ENCODE measurements around the gene UBE2D2.
"Not testable (repeated sequence)": the region's sequence is repeated elsewhere in the genome, so short reads cannot be mapped to it uniquely, and the experiment has no call there.

The UBE2D2 gene

DNA sequence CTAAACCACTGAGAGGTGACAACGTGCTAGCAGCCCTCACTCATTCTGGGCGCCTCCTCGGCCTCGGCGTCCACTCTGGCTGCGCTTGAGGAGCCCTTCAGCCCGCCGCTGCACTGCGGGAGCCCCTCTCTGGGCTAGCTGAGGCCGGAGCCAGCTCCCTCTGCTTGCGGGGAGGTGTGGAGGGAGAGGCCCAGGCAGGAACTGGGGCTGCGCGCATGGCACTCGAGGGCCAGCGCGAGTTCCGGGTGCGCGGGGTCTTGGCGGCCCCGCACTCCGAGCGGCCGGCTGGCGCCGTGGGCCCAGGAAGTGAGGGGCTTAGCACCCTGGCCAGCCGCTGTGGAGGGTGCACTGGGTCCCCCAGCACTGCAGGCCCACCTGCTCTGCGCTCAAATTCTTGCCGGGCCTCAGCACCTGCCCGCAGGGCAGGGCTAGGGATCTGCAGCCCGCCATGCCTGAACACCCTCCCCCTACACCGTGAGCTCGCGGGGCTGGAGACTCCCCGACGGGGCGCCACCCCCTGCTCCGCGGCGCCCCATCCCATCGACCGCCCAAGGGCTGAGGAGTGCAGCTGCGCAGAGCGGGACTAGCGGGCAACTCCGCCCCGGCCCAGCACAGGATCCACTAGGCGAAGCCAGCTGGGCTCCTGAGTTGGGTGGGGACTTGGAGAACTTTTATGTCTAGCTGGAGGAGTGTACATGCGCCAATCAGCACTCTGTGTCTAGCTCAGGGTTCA, 11.8 kb upstream of the UBE2D2 start:
- no peak overlapping the region for H3K4me3 ChIP-seq (ENCODE audit: low read depth, low read length)

DNA sequence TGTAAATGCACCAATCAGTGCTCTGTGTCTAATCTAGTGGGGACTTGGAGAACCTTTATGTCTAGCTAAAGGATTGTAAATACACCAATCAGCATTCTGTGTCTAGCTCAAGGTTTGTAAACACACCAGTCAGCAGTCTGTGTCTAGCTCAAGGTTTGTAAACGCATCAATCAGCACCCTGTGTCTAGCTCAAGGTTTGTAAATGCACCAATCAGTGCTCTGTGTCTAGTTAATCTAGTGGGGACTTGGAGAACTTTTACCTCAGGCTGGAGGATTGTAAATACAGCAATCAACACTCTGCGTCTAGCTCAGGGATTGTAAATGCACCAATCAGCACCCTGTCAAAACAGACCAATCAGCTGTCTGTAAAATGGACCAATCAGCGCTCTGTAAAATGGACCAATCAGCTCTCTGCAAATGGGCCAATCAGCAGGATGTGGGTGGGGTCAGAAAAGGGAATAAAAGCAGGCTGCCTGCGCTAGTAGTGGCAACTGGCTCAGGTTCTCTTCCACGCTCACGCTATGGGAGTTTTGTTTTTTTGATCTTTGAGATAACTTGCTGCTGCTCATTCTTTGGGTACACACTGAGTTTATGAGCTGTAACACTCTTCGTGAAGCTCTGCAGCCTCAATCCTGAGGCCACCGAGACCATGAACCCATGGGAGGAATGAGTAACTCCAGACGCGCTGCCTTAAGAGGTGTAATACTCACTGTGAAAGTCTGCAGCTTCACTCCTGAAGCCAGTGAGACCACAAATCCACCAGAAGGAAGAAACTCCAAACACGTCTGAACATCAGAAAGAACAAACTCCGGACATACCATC, 10.9 kb upstream of the UBE2D2 start:
- H3K4me3 ChIP-seq (ENCODE audit: low read depth, low read length), result not testable (repeated sequence)

DNA sequence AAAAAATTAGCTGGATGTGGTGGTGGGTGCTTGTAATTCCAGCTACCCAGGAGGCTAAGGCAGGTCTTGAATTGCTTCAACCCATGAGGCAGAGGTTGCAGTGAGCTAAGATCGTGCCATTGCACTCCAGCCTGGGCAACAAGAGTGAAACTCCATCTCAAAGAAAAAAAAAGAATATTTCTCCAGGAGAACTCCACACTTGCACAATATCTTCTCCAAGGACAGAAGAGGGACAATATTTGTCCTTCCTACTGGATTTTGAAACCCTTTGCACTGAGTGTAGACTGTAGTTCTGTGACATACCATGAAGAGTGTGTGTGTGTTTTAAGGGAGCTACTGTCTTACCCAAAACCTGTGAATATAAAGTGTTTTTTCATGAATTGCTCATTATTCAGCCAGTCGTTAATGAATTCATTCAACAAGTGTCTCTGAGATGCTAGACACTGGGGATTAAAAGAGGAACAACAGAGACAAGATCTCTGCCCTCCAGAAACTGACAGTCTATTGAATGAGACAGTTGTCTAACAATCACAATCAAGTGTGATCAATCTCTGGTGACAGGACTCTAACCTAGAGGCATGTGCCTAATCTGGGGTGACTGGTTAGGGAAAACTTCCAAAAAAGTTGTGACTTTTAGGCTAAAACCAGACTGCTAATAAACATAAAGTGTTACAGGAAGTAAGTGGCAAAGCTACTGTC, 9.8 kb upstream of the UBE2D2 start:
- no peak overlapping the region for H3K4me3 ChIP-seq (ENCODE audit: low read depth, low read length)

DNA sequence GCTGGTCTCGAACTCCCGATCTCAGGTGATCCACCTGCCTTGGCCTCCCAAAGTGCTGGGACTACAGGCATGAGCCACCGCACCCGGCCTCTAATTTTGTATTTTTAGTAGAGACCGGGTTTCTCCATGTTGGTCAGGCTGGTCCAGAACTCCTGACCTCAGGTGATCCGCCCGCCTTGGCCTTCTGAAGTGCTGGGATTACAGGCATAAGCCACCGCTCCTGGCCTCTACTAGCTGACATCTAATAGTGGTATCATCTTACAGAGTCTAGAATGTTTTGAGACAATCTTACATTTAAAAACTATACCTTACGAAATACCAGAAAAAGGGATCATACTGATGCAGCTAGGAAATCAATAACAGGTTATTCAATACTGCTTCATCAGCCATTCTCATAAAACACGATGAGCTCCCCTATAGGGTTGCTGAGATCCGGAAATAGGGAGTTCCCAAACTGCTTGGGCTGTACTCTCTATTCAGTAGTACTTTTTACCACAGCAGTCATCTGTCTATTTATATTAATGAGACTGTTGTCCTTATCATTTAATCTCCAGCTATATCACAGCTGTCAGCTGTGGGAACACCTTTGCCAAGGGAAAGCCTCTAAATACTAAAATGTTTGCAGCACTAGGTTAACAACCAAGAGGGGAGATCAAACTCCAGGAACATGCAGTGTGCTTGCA, 8.1 kb upstream of the UBE2D2 start:
- no peak overlapping the region for H3K4me3 ChIP-seq (ENCODE audit: low read depth, low read length)

DNA sequence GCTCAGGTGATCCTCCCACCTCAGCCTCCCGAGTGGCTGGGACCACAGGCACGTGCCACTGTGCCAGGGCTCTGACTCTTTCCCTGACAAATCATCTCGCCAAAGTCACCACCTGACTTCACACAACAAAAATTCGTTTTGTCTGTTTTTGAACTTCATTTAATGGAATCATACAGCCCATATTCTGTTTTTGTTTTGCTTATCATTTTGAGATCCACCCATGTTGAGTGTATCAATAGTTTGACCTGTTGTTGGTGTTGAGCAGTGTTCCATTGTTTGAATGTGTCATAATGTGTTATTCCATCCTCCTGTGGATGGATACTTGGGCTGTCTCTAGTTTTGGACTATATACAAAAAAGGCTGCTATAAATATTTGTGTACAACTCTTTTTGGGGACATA, 6.9 kb upstream of the UBE2D2 start:
- H3K4me3 ChIP-seq (ENCODE audit: low read depth, low read length), result no peak overlapping the region

DNA sequence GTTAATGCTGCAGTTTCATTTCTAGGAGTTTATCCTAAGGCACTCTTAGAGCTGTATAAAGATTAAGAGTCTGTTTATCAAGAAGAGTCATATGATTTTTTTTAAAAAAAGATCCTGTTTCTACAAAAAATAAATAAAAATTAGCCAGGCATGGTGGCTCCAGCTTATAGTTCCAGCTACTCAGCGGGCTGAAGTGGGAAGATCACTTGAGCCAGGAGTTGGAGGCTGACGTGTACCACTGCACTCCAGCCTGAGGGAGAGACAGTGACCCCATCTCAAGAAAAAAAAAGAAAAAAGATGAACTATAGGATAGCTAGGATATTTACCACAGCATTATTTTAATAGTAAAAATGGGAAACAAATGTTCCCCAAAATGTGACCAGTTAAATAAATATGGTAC, 3.3 kb upstream of the UBE2D2 start:
- no peak overlapping the region for H3K4me3 ChIP-seq (ENCODE audit: low read depth, low read length)

DNA sequence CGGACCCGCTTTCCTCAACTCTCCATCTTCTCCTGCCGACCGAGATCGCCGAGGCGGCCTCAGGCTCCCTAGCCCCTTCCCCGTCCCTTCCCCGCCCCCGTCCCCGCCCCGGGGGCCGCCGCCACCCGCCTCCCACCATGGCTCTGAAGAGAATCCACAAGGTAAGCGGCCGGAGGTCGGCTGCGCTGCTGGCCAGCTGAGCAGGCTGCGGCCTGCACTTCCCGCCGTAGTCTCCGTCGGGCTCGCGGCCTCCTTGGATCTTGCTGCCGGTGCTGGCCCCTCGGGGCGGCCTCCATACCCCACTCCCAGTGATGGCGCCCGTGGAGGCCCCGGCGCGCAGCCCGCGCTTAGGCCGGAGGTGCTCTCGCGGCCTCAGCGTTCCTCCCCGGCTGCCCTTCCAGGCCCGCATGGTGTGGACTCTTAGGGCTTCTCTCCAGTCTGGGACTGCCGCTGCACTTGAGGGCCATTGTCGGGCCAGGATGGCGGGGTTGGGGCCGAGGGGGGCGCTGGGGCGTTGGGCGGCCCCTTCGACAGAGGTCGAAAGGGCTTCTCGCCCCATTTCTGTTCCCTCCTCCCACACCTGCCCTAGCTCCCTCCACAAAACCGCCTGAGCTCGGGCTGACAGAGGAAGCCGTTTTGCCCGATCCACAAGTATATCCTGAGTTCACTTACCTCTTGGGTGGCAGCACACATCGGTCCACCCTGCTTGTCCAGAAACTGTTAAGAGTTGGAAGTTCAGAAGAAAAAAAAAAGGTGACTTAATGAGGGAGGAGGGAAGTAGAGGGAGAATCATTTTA, 714 bp downstream of the UBE2D2 start:
- H3K4me3 ChIP-seq (ENCODE audit: low read depth, low read length), result peak overlapping the region; percentile 83

DNA sequence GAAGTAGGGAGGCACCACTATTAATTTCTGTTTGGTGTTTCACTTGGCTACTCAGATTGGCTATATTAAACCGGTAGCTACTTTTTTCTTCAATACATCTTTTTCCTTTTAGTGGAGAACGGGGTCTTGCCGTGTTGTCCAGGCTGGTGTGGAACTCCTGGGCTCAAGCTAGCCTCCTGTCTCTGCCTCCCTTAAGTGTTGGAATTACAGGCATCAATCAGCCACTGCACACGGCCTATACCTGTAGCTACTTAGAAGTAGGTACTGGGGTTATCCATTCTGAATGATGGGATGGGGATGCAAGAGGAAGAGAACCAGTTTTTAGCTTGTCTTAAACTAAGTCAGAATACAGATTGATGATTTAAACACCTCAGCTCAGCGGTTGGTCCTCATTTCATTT, 1.7 kb downstream of the UBE2D2 start:
- H3K4me3 ChIP-seq (ENCODE audit: low read depth, low read length), result peak overlapping the region; percentile 83

DNA sequence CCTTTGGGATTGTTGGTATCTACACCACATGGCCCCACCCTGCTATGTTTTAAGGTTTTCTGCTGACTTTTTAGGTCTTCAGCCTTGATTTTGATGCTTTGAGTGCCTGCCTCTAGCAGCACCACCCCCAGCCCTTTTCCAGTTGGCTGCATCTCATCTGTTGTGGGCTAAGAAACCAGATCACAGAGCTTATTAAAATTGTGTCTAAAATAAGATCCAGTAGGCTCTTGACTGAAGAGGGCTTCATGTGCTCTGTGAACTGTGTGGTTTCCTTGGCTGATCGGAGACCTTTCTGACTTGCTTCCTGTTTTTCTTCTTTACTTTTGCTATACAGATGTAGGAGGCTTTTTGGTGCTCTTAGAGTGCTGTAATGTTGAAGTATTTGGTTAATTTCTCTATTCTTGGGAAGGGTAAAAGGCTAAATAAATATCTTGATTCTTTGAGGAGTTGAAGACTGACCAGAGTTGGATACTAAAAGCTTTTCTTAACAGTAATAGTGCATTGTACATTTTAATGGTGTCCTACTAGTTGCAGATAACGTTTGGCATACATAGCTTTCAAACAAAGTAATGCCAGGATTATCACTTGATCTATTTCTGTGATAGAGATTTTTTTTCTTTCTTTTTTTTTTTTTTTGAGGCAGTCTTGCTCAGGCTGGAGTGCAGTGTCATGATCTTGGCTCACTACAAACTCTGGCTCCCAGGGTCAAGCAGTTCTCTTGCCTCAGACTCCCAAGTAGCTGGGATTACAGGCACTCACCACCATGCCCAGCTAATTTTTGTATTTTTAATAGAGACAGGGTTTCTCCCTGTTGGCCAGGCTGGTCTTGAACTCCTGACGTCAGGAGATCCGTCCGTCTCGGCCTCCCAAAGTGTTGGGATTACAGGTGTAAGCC, 4.5 kb downstream of the UBE2D2 start:
- H3K4me3 ChIP-seq (ENCODE audit: low read depth, low read length), result no peak overlapping the region

DNA sequence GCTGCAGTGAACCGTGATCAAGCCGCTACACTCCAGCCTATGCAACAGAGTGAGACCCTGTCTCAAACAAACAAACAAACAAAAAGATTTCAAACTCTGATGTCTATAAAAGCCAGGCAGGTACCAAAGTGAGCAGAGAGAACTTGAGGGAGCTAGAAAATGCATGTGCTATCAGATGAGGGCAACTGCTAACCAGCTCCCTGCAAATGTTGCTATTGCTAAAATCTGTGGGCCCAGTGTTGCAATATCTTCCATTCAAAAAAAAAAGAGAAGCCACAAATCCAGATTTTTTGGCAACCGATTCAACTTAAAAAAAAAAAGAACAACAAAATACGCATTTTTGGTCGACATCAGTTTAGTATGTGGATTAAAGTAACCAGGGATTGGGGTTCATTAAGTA, 5.5 kb downstream of the UBE2D2 start:
- H3K4me3 ChIP-seq (ENCODE audit: low read depth, low read length), result no peak overlapping the region

DNA sequence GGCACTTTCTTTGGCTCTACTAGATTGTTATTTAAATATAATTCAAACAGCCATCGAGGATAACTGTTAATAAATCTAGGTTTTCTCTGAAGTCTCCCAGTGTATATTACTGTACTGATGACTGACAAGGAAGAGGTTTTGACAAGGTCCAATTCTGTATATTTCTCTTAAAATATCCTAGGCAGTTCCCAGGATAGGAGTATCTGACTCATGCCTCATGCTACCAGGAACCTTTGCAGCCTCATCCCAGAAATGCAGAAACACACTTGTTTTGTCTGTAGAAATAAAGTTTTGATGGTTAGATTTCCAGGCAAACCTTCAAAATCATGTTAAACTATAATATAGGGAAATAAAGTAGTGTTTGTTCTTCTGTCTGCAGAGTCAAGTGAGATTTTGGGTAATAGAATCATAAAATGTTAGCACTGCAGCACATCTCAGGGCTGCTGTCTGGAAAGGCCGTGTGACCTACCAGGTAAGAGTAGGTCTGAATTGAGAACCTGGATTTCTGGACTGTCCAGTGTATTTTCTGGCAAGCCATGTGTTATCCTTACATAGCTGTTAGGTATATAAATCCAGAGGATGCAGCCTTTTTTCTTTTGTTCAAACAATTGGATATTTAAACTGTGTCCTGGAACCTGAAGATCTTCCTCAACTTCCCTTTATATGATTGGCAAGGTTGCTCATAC, 8.3 kb downstream of the UBE2D2 start:
- H3K4me3 ChIP-seq (ENCODE audit: low read depth, low read length), result no peak overlapping the region

DNA sequence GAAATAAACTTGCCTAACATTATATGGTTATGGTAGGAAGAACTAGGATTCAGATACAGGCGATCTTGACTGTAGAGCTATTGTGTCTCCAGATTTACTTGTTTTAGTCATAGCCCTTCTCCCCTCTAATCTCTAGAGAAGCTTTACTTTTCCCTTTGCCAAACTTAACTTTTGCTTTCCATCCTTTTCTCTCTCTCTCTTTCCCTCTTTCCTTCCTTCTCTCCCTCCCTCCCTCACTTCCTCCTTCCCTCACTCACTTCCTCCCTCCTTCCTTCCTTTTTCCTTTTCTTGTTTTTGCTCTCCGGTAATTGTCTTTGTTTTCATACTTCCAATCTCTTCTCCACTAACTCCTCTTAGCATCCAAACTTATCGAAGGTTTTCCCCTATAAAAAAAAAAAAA, 10.4 kb downstream of the UBE2D2 start:
- H3K4me3 ChIP-seq (ENCODE audit: low read depth, low read length), result no peak overlapping the region

DNA sequence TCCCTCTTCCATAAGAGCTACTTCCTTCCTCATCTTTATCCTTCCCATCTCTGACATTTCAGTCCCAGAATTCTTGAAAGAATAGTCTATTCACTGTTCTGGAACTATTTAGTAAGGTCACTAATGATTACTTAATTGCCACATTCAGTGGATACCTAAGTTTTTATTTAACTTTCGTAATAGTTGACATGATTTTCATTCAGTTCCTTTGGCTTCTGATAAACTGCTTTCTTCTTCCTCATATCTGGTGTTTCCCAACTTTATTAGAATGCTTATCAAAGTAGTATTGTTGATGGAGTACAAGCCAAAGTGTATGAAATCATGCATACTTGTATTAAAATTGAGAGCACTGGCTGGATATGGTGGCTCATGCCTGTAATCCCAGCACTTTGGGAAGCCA, 10.8 kb downstream of the UBE2D2 start:
- no peak overlapping the region for H3K4me3 ChIP-seq (ENCODE audit: low read depth, low read length)

DNA sequence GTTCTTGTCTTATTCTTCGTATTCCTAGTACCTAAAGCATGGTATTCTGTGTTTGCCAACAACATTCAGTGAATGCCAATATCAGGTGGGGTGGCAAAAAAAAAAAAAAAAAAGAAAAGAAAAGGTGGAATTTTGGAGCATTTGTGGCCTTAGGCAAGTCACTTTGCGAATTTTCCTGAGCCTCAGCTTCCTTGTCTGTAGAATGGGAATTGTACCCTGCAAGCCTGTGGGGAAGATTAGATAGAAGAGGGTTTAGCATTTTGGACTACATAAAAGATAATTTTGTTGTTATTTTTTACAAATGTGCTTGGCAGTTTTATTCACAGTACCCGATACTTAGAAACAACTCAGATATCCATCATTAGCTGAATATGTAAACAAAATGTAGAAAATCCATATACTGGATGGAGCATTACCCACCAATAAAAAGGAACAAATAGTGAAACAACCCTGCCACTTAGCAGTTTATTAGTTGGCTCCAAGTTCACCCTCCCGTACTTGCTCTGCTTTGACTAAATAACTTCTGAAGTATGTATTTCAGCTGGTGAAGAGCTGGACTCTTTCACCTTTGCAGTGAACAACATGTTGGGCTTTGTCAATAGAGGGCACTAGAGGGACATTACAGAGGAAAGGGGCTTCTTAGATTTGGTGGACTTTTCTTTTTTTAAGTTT, 13.6 kb downstream of the UBE2D2 start:
- H3K4me3 ChIP-seq (ENCODE audit: low read depth, low read length), result no peak overlapping the region

DNA sequence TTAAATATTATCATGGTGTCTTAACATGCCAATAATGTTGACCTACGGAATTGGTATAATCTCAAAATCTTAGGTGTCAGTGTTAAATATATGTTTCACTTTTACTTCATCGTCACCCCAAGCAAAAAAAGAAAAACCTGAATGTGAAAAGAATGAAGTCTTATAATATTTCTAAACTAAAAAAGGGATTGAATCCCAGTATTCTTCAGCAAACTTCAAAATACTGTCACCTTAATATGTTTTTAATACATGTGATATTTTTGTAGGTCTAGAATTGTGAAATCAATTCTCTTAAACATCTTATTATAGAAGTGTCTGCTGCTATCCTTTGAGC, 14.1 kb downstream of the UBE2D2 start:
- no peak overlapping the region for H3K4me3 ChIP-seq (ENCODE audit: low read depth, low read length)

DNA sequence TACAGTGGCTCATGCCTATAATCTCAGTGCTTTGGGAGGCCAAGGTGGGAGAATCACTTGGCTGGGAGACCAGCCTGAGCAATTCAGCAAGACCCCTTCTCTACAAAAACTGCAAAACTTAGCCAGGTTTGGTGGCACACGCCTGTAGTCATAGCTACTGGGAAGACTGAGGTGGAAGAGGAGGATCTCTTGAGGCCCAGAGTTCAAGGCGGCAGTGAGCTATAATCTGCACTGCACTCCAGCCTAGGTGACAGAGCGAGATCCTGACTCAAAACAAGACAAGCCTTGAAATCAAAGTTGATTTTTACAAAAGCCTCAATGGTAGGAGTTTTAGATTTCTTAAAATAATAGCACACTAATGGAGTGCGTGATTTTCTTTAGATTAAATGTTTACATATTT, 14.6 kb downstream of the UBE2D2 start:
- H3K4me3 ChIP-seq (ENCODE audit: low read depth, low read length), result no peak overlapping the region

DNA sequence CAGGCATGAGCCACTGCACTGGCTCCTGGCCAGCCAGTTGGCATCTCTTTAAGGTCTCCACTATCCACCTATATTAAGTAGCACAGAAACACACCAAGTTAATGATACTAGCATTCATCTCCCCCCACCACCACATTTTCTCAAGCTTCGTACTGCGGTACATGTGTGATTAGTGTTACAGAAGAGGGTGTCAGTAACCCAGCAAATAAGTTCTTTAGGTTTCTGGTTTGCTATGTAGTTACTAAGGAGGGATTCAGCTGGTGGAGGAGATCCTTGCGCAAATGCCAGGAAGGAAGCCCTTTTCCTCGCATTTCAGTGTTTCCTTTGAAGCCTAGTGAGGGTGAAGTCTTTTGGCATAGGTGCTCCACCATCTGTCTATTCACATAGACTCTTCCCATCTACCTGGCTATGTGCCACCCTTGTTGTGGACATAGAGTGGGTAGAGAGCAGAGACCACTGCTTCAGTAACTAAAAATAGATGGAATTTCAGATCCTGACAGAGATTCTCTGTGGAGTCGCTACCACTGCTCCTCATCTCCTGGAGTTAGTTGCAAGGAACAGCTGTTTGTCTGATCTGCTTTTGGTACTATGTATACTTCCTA, 16.7 kb downstream of the UBE2D2 start:
- H3K4me3 ChIP-seq (ENCODE audit: low read depth, low read length), result no peak overlapping the region

DNA sequence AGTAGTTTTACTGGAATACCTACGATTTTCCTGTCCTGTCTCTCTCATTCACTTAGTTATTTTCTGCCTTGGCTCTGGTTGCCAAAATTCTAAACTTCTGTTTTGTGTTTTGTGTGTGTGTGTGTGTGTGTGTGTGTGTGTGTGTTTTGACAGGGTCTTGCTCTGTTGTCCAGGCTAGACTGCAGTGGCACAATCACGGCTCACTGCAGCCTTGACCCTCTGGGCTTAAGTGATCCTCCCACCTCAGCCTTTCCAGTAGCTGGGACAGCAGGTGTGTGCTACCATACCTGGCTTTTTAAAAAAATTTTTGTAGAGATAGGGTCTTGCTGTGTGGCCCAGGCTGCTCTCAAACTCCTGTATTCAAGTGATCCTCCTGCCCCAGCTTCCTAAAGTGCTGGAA, 17.2 kb downstream of the UBE2D2 start:
- no peak overlapping the region for H3K4me3 ChIP-seq (ENCODE audit: low read depth, low read length)
